Measurements from ENCODE around the gene ZNF385A.

DNA sequence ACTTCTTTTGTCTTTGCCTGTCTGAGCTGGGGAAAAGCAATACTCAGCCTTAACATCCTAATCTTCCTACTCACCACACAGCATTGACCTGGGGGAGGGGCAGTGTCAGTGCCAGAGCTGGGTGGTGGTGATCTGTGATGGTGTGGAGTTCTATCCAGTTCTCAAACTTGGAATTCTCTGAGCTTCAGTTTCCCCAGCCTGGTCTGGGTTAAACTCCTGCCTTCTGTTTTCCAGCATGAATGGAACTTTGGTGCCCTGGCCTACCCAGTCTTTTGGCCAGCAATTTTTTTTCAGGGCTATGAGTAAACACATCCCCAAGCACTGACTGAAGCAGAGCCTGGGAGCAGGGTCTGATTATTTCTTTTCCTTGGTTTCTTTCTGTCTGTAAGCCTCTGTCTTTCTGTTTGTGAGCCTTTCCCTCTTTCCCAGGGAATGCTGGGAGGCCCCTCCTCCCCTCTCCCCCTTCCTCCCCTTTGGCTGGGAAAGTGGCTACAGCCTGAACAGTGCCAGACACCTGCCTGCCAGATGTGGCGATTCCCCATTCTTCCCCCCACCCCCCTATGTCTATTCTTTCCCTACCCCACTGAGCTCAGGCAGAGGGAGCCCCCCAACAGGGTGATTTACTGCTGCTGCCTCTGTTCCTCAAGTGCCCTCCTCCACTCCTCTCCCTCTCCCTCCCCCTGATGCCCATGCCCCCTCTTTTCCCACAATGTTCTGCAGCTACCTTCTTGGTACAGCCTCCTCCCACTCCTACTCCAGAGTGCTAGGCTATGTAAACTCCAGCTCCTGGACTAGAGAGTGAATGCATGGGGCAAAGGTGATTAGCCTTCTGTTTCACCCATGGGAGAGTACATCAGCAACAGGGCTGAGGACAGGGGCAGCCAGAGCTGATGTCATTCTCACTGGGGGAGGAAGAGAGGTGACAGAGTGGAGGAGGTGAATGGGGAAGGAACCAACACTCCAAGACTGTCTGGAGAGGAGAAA is 31.4 kb downstream of the ZNF385A start:
- TF ChIP-seq POLR2AphosphoS5 (IDR thresholded peaks at IDR 0.05; ENCODE audit: low read depth) = no peak
- TF ChIP-seq JUNB (IDR thresholded peaks at IDR 0.05; ENCODE audit: unreplicated experiment) = no peak
- TF ChIP-seq, protein P1, sequence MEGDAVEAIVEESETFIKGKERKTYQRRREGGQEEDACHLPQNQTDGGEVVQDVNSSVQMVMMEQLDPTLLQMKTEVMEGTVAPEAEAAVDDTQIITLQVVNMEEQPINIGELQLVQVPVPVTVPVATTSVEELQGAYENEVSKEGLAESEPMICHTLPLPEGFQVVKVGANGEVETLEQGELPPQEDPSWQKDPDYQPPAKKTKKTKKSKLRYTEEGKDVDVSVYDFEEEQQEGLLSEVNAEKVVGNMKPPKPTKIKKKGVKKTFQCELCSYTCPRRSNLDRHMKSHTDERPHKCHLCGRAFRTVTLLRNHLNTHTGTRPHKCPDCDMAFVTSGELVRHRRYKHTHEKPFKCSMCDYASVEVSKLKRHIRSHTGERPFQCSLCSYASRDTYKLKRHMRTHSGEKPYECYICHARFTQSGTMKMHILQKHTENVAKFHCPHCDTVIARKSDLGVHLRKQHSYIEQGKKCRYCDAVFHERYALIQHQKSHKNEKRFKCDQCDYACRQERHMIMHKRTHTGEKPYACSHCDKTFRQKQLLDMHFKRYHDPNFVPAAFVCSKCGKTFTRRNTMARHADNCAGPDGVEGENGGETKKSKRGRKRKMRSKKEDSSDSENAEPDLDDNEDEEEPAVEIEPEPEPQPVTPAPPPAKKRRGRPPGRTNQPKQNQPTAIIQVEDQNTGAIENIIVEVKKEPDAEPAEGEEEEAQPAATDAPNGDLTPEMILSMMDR (conservative IDR thresholded peaks at IDR 0.05; ENCODE audit: low read depth in 2 of 2) = no peak
- TF ChIP-seq EZH2phosphoT487 (IDR thresholded peaks at IDR 0.05; ENCODE audit: unreplicated experiment) = no peak
- TF ChIP-seq, protein P2, sequence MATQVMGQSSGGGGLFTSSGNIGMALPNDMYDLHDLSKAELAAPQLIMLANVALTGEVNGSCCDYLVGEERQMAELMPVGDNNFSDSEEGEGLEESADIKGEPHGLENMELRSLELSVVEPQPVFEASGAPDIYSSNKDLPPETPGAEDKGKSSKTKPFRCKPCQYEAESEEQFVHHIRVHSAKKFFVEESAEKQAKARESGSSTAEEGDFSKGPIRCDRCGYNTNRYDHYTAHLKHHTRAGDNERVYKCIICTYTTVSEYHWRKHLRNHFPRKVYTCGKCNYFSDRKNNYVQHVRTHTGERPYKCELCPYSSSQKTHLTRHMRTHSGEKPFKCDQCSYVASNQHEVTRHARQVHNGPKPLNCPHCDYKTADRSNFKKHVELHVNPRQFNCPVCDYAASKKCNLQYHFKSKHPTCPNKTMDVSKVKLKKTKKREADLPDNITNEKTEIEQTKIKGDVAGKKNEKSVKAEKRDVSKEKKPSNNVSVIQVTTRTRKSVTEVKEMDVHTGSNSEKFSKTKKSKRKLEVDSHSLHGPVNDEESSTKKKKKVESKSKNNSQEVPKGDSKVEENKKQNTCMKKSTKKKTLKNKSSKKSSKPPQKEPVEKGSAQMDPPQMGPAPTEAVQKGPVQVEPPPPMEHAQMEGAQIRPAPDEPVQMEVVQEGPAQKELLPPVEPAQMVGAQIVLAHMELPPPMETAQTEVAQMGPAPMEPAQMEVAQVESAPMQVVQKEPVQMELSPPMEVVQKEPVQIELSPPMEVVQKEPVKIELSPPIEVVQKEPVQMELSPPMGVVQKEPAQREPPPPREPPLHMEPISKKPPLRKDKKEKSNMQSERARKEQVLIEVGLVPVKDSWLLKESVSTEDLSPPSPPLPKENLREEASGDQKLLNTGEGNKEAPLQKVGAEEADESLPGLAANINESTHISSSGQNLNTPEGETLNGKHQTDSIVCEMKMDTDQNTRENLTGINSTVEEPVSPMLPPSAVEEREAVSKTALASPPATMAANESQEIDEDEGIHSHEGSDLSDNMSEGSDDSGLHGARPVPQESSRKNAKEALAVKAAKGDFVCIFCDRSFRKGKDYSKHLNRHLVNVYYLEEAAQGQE (IDR thresholded peaks at IDR 0.05; ENCODE audit: unreplicated experiment) = no peak
- TF ChIP-seq EZH2 (IDR thresholded peaks at IDR 0.05; ENCODE audit: low read depth, unreplicated experiment) = no peak
- TF ChIP-seq, protein P3, sequence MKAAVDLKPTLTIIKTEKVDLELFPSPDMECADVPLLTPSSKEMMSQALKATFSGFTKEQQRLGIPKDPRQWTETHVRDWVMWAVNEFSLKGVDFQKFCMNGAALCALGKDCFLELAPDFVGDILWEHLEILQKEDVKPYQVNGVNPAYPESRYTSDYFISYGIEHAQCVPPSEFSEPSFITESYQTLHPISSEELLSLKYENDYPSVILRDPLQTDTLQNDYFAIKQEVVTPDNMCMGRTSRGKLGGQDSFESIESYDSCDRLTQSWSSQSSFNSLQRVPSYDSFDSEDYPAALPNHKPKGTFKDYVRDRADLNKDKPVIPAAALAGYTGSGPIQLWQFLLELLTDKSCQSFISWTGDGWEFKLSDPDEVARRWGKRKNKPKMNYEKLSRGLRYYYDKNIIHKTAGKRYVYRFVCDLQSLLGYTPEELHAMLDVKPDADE (IDR thresholded peaks at IDR 0.05) = no peak
- no peak for TF ChIP-seq CREB1 (CRISPR knock-in tag; IDR thresholded peaks at IDR 0.05; ENCODE audit: low read depth)
- no peak for TF ChIP-seq NANOG (IDR thresholded peaks at IDR 0.05; ENCODE audit: borderline replicate concordance)
- TF ChIP-seq STAT1 (IDR thresholded peaks at IDR 0.05; ENCODE audit: unreplicated experiment) = no peak
- TF ChIP-seq ZNF114 (CRISPR knock-in tag; IDR thresholded peaks at IDR 0.05) = no peak
